ENCODE measurements around the gene CACHD1.
A peak's percentile ranks its signal among the peaks of the same experiment; 100 is the strongest.

Gene CACHD1

GRCh38 chr1:64469977-64470664 lies at the start of gene CACHD1:
TSS of gene CACHD1 (plus strand) at chr1:64470129. CDS start at chr1:64470745, 616 bp downstream.
- intact Hi-C loops (cut with DNase I) = no loop called here
- peak; percentile 65 to 95 (median 84) for DNase-seq

GRCh38 chr1:64421377-64421776 lies 48.6 kb upstream of the CACHD1 start:
- DNase-seq = no peak
- intact Hi-C loops (cut with DNase I) = no loop called here

GRCh38 chr1:64423526-64423925 lies 46.4 kb upstream of the CACHD1 start:
- intact Hi-C loops (cut with DNase I) = no loop called here

GRCh38 chr1:64424412-64424811 lies 45.5 kb upstream of the CACHD1 start:
- intact Hi-C loops (cut with DNase I) = no loop called here
- no peak for DNase-seq

More at GRCh38 chr1:64423526-64423925, 46.4 kb upstream of the CACHD1 start:
- no peak for DNase-seq

GRCh38 chr1:64425521-64425920 lies 44.4 kb upstream of the CACHD1 start:
- intact Hi-C loops (cut with DNase I) = no loop called here
- DNase-seq = no peak

- intact Hi-C loops (cut with DNase I) = no loop called here
- no peak for DNase-seq
Measured at GRCh38 chr1:64426681-64427080, 43.2 kb upstream of the CACHD1 start.

- intact Hi-C loops (cut with DNase I) = no loop called here
- no peak for DNase-seq
Measured at GRCh38 chr1:64427879-64428278, 42.0 kb upstream of the CACHD1 start.

- no peak for DNase-seq
- intact Hi-C loops (cut with DNase I) = loop anchor here (2.0 kb wide), 1 partner anchor 21 kb away; no protein-coding TSS in a partner anchor
Measured at GRCh38 chr1:64433308-64433707, 36.6 kb upstream of the CACHD1 start.

- DNase-seq = no peak
- intact Hi-C loops (cut with DNase I) = loop anchor here (2.0 kb wide), 1 partner anchor 21 kb away; no protein-coding TSS in a partner anchor
Measured at GRCh38 chr1:64433747-64434146, 36.2 kb upstream of the CACHD1 start.

- intact Hi-C loops (cut with DNase I) = no loop called here
- no peak for DNase-seq
Measured at GRCh38 chr1:64435000-64435399, 34.9 kb upstream of the CACHD1 start.

- intact Hi-C loops (cut with DNase I) = no loop called here
- DNase-seq = no peak
Measured at GRCh38 chr1:64437453-64437852, 32.5 kb upstream of the CACHD1 start.

GRCh38 chr1:64440183-64440826 lies 29.6 kb upstream of the CACHD1 start:
- no peak for DNase-seq
- intact Hi-C loops (cut with DNase I) = no loop called here

GRCh38 chr1:64451440-64451839 lies 18.5 kb upstream of the CACHD1 start:
- DNase-seq = no peak
- intact Hi-C loops (cut with DNase I) = no loop called here

GRCh38 chr1:64453688-64454087 lies 16.2 kb upstream of the CACHD1 start:
- intact Hi-C loops (cut with DNase I) = no loop called here

GRCh38 chr1:64458915-64459314 lies 11.0 kb upstream of the CACHD1 start:
- intact Hi-C loops (cut with DNase I) = no loop called here
- no peak for DNase-seq

More at GRCh38 chr1:64453688-64454087, 16.2 kb upstream of the CACHD1 start:
- DNase-seq = no peak

- DNase-seq = no peak
- intact Hi-C loops (cut with DNase I) = no loop called here
Measured at GRCh38 chr1:64459743-64460142, 10.2 kb upstream of the CACHD1 start.

- no peak for DNase-seq
- intact Hi-C loops (cut with DNase I) = no loop called here
Measured at GRCh38 chr1:64466033-64466432, 3.9 kb upstream of the CACHD1 start.

GRCh38 chr1:64469116-64469976 lies 583 bp upstream of the CACHD1 start:
- intact Hi-C loops (cut with DNase I) = no loop called here
- DNase-seq = peak in 1 of 42 donors; percentile 6

- DNase-seq = peak in 19 of 42 donors; percentile 11 to 60 (median 21)
- intact Hi-C loops (cut with DNase I) = no loop called here
Measured at GRCh38 chr1:64470665-64471217, 812 bp downstream of the CACHD1 start.

All from head of caudate nucleus (tissue), 42 donors.